Endothelial cell of umbilical vein (primary cell): ENCODE measurements around the gene NMBR.
A peak's percentile ranks its signal among the peaks of the same experiment; 100 is the strongest.

Experiments
- CTCF ChIP-seq, 2 donors: IDR thresholded peaks; 1 replicate in 1 of 2; 2 replicates in 1 of 2; pipeline ENCODE4 v1.5.1; 2011; ENCODE audit warnings: low read length in 2 of 2, mild to moderate bottlenecking in 2 of 2, moderate library complexity in 2 of 2, control low read depth in 1 of 2, inconsistent platforms in 1 of 2, low read depth in 1 of 2; ENCODE audit not compliant: insufficient read depth in 1 of 2; ENCODE audit errors: extremely low read depth in 1 of 2
- EZH2 ChIP-seq: IDR thresholded peaks from 2 replicates; pipeline ENCODE4 v1.6.1; 2012; ENCODE audit warnings: borderline replicate concordance, low read depth, mild to moderate bottlenecking, moderate library complexity, low read length, inconsistent platforms; ENCODE audit not compliant: severe bottlenecking
- FOS ChIP-seq: IDR thresholded peaks from 2 replicates; pipeline ENCODE4 v1.6.1; 2011; ENCODE audit warnings: mild to moderate bottlenecking, low read length, moderate library complexity, borderline replicate concordance; ENCODE audit not compliant: insufficient read depth
- GATA2 ChIP-seq: IDR thresholded peaks from 2 replicates; pipeline ENCODE4 v1.7.0; 2011; ENCODE audit warnings: low read depth, mild to moderate bottlenecking, moderate library complexity, mixed read lengths, low read length; ENCODE audit not compliant: insufficient read length, insufficient read depth
- MYC ChIP-seq: IDR thresholded peaks from one replicate; pipeline ENCODE4 v1.6.1; 2011; ENCODE audit warnings: mild to moderate bottlenecking, low read depth, low read length
- POLR2A ChIP-seq: IDR thresholded peaks from 2 replicates; pipeline ENCODE4 v1.6.1; 2012; ENCODE audit warnings: low read depth, mild to moderate bottlenecking, control low read depth, low read length
- POLR2AphosphoS5 ChIP-seq: IDR thresholded peaks from 2 replicates; pipeline ENCODE4 v1.6.1; 2012; ENCODE audit warnings: low read depth, mild to moderate bottlenecking, control low read depth, low read length, moderate library complexity; ENCODE audit not compliant: insufficient read depth
- TF ChIP-seq, protein P1 (sequence below): IDR thresholded peaks from 2 replicates; pipeline ENCODE4 v1.6.1; 2011; ENCODE audit not compliant: insufficient read depth, insufficient read length

DNA sequence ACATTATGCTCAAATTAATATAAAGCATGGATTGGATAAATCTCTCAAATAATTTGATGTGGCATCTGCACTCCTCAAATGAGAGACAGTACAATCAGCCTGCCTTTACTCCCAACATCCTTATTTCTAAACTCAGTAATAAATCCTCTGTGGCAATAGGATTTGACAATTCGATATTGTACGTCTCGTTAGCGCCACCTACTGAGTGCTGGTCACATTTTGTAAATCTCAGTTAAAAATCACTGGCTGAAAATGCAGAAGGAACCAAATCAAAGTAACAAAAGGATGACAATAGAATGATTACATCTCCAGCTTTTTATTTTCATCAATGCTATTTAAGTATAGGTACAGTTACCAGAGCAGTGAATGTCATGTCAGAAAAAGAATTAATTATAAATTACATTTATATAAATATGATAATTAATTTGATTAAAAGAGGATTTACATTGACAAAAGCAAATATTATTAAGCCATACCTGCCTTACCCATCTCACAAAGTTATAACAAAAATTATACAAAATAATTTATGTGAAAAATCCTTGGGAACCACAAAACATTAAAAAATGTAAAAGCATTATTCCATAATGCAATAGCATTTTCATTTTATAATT, 34.4 kb downstream of the NMBR start:
- no peak for TF ChIP-seq POLR2AphosphoS5
- peak; percentile 57 for TF ChIP-seq CTCF (IDR thresholded peaks at IDR 0.05; ENCODE audit: extremely low read depth in 1 of 2, insufficient read depth in 1 of 2, low read depth in 1 of 2, low read length in 2 of 2)
- TF ChIP-seq, protein P1, sequence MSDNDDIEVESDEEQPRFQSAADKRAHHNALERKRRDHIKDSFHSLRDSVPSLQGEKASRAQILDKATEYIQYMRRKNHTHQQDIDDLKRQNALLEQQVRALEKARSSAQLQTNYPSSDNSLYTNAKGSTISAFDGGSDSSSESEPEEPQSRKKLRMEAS: no peak
- TF ChIP-seq POLR2A: no peak
- no peak for TF ChIP-seq EZH2
- no peak for TF ChIP-seq MYC
- no peak for TF ChIP-seq GATA2
- no peak for TF ChIP-seq FOS
